ENCODE measurements around the gene PLOD1. TPM values are rescaled to one million over a fixed set of nuclear protein-coding genes. Genes with fewer than 3 reads are reported as not detected.

Gene PLOD1
- total RNA-seq, 1 donor from 2014 or later = 80.7 TPM

- no peak for TF ChIP-seq CTCF (IDR thresholded peaks at IDR 0.05; ENCODE audit: unreplicated experiment)
- DNase-seq (ENCODE audit: low spot score, unreplicated experiment) = no peak
- Mint-ChIP-seq H3K9me3 (ENCODE audit: low read depth) (no peaks in the 10 kb centered on the region), H3K27ac (no peak overlapping the region), H3K4me1 (ENCODE audit: low read depth) (no peaks in the 10 kb centered on the region), H3K36me3 (ENCODE audit: insufficient read depth) (peaks cover 5% of the 10 kb centered on the region), H3K27me3 (no peaks in the 10 kb centered on the region), H3K4me3 (ENCODE audit: low read depth) (no peak overlapping the region)
These were observed 81.0 kb downstream of the PLOD1 start for GRCh38 chr1:12015499-12015898.

GRCh38 chr1:12016182-12016581 is 81.7 kb downstream of the PLOD1 start:
- Mint-ChIP-seq H3K27ac (no peak overlapping the region), H3K4me1 (ENCODE audit: low read depth) (no peaks in the 10 kb centered on the region), H3K36me3 (ENCODE audit: insufficient read depth) (peaks cover 5% of the 10 kb centered on the region), H3K27me3 (no peaks in the 10 kb centered on the region), H3K9me3 (ENCODE audit: low read depth) (no peaks in the 10 kb centered on the region), H3K4me3 (ENCODE audit: low read depth) (no peak overlapping the region)
- no peak for DNase-seq (ENCODE audit: low spot score, unreplicated experiment)
- no peak for TF ChIP-seq CTCF (IDR thresholded peaks at IDR 0.05; ENCODE audit: unreplicated experiment)

- DNase-seq (ENCODE audit: low spot score, unreplicated experiment) = no peak
- Mint-ChIP-seq H3K4me1 (ENCODE audit: low read depth) (no peaks in the 10 kb centered on the region), H3K4me3 (ENCODE audit: low read depth) (peak overlapping the region; percentile 83), H3K9me3 (ENCODE audit: low read depth) (no peaks in the 10 kb centered on the region), H3K27me3 (no peaks in the 10 kb centered on the region), H3K36me3 (ENCODE audit: insufficient read depth) (peaks cover 5% of the 10 kb centered on the region), H3K27ac (peak overlapping the region; percentile 94)
- no peak for TF ChIP-seq CTCF (IDR thresholded peaks at IDR 0.05; ENCODE audit: unreplicated experiment)
These were observed 85.5 kb downstream of the PLOD1 start for GRCh38 chr1:12019858-12020509.

GRCh38 chr1:12021616-12022015 is 87.1 kb downstream of the PLOD1 start:
- no peaks in the 10 kb centered on the region for H3K4me1 Mint-ChIP-seq (ENCODE audit: low read depth)

GRCh38 chr1:12022036-12022435 is 87.5 kb downstream of the PLOD1 start:
- no peaks in the 10 kb centered on the region for H3K27me3 Mint-ChIP-seq
- H3K36me3 Mint-ChIP-seq (ENCODE audit: insufficient read depth) = peaks cover 15% of the 10 kb centered on the region
- no peaks in the 10 kb centered on the region for H3K4me1 Mint-ChIP-seq (ENCODE audit: low read depth)
- DNase-seq (ENCODE audit: low spot score, unreplicated experiment) = no peak
- no peak for TF ChIP-seq CTCF (IDR thresholded peaks at IDR 0.05; ENCODE audit: unreplicated experiment)
- no peaks in the 10 kb centered on the region for H3K9me3 Mint-ChIP-seq (ENCODE audit: low read depth)
- H3K4me3 Mint-ChIP-seq (ENCODE audit: low read depth) = no peak overlapping the region
- no peak overlapping the region for H3K27ac Mint-ChIP-seq

More at GRCh38 chr1:12021616-12022015, 87.1 kb downstream of the PLOD1 start:
- H3K36me3 Mint-ChIP-seq (ENCODE audit: insufficient read depth) = peaks cover 12% of the 10 kb centered on the region
- H3K4me3 Mint-ChIP-seq (ENCODE audit: low read depth) = peak overlapping the region; percentile 21
- no peak for TF ChIP-seq CTCF (IDR thresholded peaks at IDR 0.05; ENCODE audit: unreplicated experiment)
- no peaks in the 10 kb centered on the region for H3K9me3 Mint-ChIP-seq (ENCODE audit: low read depth)
- no peak overlapping the region for H3K27ac Mint-ChIP-seq
- no peaks in the 10 kb centered on the region for H3K27me3 Mint-ChIP-seq
- no peak for DNase-seq (ENCODE audit: low spot score, unreplicated experiment)

Other genes with a start within 250 kb of the PLOD1 start
- 2.8 and 3.2 TPM in 2 replicates for gene DRAXIN, start 243.0 kb upstream of the PLOD1 start, total RNA-seq
- gene AGTRAP, start 198.6 kb upstream of the PLOD1 start, total RNA-seq = 34.2 and 35.4 TPM in 2 replicates
- 0.67 TPM in 1 of 2 replicates, not detected in the other for gene C1orf167, start 172.5 kb upstream of the PLOD1 start, total RNA-seq
- 28.6 and 29.2 TPM in 2 replicates for gene MTHFR, start 128.8 kb upstream of the PLOD1 start, total RNA-seq
- 44.1 and 44.3 TPM in 2 replicates for gene CLCN6, start 128.5 kb upstream of the PLOD1 start, total RNA-seq
- not detected in 2 replicates for gene NPPA, start 86.9 kb upstream of the PLOD1 start, total RNA-seq
- gene NPPB, start 75.8 kb upstream of the PLOD1 start, total RNA-seq = 5.3 and 9.1 TPM in 2 replicates
- gene KIAA2013, start 8.3 kb upstream of the PLOD1 start, total RNA-seq = 36.6 and 37.5 TPM in 2 replicates
- gene MFN2, start 45.7 kb downstream of the PLOD1 start, total RNA-seq = 50.6 and 55.8 TPM in 2 replicates
- gene MIIP, start 84.8 kb downstream of the PLOD1 start, total RNA-seq = 46.5 and 47.1 TPM in 2 replicates
- gene TNFRSF8, start 128.6 kb downstream of the PLOD1 start, total RNA-seq = not detected in 2 replicates
- gene TNFRSF1B, start 232.3 kb downstream of the PLOD1 start, total RNA-seq = not detected in 2 replicates